Adrenal gland (tissue), 5 donors: ENCODE measurements around the gene TRAF6.

ENCODE experiments used
- POLR2A ChIP-seq, 2 donors: fragments of 450-650 bp; IDR thresholded peaks; one replicate each; pipeline ENCODE4 v1.6.1; 2017; ENCODE audit warnings: antibody characterized with exemption in 2 of 2, mild to moderate bottlenecking in 2 of 2, moderate library complexity in 1 of 2
- TF ChIP-seq, protein P1 (sequence below), 6 experiments: fragments of 450-650 bp in 4 of 6; fragments of 200-600 bp in 2 of 6; sonication (generic) in 1 of 6; IDR thresholded peaks; 1 replicate in 5 of 6; 2 replicates in 1 of 6; pipeline versions ENCODE4 v1.5.1 to v1.8.0; 2016 to 2021; ENCODE audit warnings: antibody characterized with exemption in 6 of 6, mild to moderate bottlenecking in 2 of 6, moderate library complexity in 1 of 6
- donor health status: DM: no; HTN: no; CAD: no.

DNA sequence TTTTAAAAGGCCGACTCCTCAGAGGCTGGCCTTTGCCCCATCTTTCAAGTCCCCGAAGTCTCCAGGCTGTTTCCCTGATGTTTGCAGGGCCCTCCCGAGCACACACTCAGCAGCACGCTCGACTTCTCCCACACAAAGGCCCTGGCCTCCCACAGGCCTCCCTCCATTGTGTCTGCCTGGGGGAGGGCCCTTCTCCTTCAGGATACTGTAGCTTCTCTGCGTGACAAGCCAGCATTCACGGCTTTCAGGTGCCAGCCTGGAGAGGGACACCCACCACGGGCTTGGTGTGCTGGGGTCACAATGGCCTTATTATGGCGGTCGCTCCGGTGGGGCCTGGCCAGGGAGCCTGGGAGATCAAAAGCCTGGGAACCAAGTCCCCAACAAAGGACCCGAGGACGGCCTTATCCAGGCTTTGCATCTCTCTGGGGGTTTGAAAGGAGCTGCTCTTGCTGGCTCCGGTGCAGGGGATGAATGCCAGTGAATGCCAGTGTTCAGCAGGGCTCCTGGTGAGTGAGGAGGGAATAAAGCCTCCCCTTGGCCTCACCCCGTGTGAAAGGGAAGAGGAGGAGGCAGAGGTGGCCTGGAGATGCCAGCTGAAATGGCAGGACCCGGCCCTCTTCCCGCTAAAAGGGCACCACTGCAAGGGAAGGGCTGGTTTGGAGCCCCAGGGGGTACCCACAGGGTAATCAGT lies 55.0 kb downstream of the TRAF6 start:
- TF ChIP-seq, protein P1, sequence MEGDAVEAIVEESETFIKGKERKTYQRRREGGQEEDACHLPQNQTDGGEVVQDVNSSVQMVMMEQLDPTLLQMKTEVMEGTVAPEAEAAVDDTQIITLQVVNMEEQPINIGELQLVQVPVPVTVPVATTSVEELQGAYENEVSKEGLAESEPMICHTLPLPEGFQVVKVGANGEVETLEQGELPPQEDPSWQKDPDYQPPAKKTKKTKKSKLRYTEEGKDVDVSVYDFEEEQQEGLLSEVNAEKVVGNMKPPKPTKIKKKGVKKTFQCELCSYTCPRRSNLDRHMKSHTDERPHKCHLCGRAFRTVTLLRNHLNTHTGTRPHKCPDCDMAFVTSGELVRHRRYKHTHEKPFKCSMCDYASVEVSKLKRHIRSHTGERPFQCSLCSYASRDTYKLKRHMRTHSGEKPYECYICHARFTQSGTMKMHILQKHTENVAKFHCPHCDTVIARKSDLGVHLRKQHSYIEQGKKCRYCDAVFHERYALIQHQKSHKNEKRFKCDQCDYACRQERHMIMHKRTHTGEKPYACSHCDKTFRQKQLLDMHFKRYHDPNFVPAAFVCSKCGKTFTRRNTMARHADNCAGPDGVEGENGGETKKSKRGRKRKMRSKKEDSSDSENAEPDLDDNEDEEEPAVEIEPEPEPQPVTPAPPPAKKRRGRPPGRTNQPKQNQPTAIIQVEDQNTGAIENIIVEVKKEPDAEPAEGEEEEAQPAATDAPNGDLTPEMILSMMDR (IDR thresholded peaks at IDR 0.05), result no peak
- no peak for TF ChIP-seq POLR2A (IDR thresholded peaks at IDR 0.05)
